Esophagus squamous epithelium (tissue), 5 donors: ENCODE data around the gene CD96. TPM values are rescaled to one million over a fixed set of nuclear protein-coding genes. Genes with fewer than 3 reads are reported as not detected.

Source experiments
- DNase-seq: peaks from one replicate; lab custom pipeline; 2025; lab: John Stamatoyannopoulos, UW
- H3K27ac ChIP-seq, 4 donors: fragments of 200-600 bp; sonication (generic); one replicate each; pipeline ENCODE4 v1.5.1; 2016 to 2019; ENCODE audit warnings: mild to moderate bottlenecking in 1 of 4
- H3K27me3 ChIP-seq, 4 donors: fragments of 200-600 bp; sonication (generic); 1 replicate in 3 of 4; 2 replicates in 1 of 4; pipeline versions ENCODE4 v1.5.1 to v1.6.0; 2017 to 2021; ENCODE audit warnings: antibody characterized with exemption in 1 of 4
- H3K36me3 ChIP-seq, 3 donors: fragments of 200-600 bp; sonication (generic); one replicate each; pipeline ENCODE4 v1.5.1; 2016 to 2019
- H3K4me1 ChIP-seq, 3 donors: fragments of 200-600 bp; sonication (generic); one replicate each; pipeline ENCODE4 v1.5.1; 2017 to 2019
- H3K4me3 ChIP-seq, 4 donors: fragments of 200-600 bp; sonication (generic); 1 replicate in 3 of 4; 2 replicates in 1 of 4; pipeline ENCODE4 v1.5.1; 2016 to 2019; ENCODE audit warnings: mild to moderate bottlenecking in 2 of 4, moderate library complexity in 1 of 4
- H3K9me3 ChIP-seq, 3 donors: fragments of 200-600 bp; sonication (generic); one replicate each; pipeline ENCODE4 v1.5.1; 2016 to 2019
- CTCF ChIP-seq, 6 experiments: fragments of 450-650 bp in 4 of 6; fragments of 200-600 bp in 2 of 6; sonication (generic) in 2 of 6; IDR thresholded peaks; one replicate each; pipeline ENCODE4 v1.5.1; 2016 to 2019; ENCODE audit warnings: antibody characterized with exemption in 6 of 6, mild to moderate bottlenecking in 4 of 6, moderate library complexity in 4 of 6
- POLR2A ChIP-seq, 4 donors: fragments of 450-650 bp; IDR thresholded peaks; one replicate each; pipeline ENCODE4 v1.6.1; 2017; ENCODE audit warnings: antibody characterized with exemption in 4 of 4, mild to moderate bottlenecking in 4 of 4, moderate library complexity in 3 of 4
- WGBS, 2 donors: methylation state at CpG; one replicate each; pipeline ENCODE4 v1.1.5; 2018; 5-methylcytosine and 5-hydroxymethylcytosine counted together
- intact Hi-C: fragments of 100-400 bp; cut with DNase I; formaldehyde crosslinking; loops from one replicate; pipeline ENCODE4 v1.15.0; 2022
- total RNA-seq, 4 donors: library from RNA; depleted of rRNA; stranded (reverse); fragments of >200 nt; gene quantifications; one replicate each; pipeline ENCODE4 v1.1.0, GENCODE V29; 2016
- donor health status: DM: yes; HTN: yes; CAD: no.

CD96 gene
- 1 to 10 TPM; 2.4 to 6.9 (median 2.9) TPM for total RNA-seq

GRCh38 chr3:111541911-111542483 is at the start of gene CD96:
Gene CD96, plus strand, starts transcription at chr3:111542197. Its CDS starts 52 bp downstream, at chr3:111542249.
- H3K27ac ChIP-seq, result peak within 1 kb of the TSS in 3 of 4 donors; percentile 12 to 58 (median 51)
- H3K4me1 ChIP-seq, result peaks cover 0 to 6% (median 0%) of the 10 kb centered on the region in 3 donors
- TF ChIP-seq CTCF (IDR thresholded peaks at IDR 0.05) (no peak), POLR2A (IDR thresholded peaks at IDR 0.05) (peak in 1 of 4 donors; percentile 62)
- peaks cover 0 to 10% (median 0%) of the 10 kb centered on the region in 4 donors for H3K27me3 ChIP-seq
- peak within 1 kb of the TSS in 3 of 4 donors; percentile 0 to 35 (median 19) for H3K4me3 ChIP-seq
- H3K9me3 ChIP-seq, result no peaks in the 10 kb centered on the region
- H3K36me3 ChIP-seq, result no peaks in the 10 kb centered on the region
- no peak for DNase-seq
- intact Hi-C loops, result no loop called here
- WGBS, 2 donors, result 49 to 50% methylated on average over 11 of the region's 11 CpGs

- Histone ChIP-seq H3K9me3 (no peaks in the 10 kb centered on the region), H3K4me3 (no peak overlapping the region), H3K4me1 (no peaks in the 10 kb centered on the region), H3K36me3 (no peaks in the 10 kb centered on the region), H3K27ac (no peak overlapping the region), H3K27me3 (no peaks in the 10 kb centered on the region)
- TF ChIP-seq CTCF (IDR thresholded peaks at IDR 0.05) (no peak), POLR2A (IDR thresholded peaks at IDR 0.05) (no peak)
- intact Hi-C loops, result no loop called here
- DNase-seq, result no peak
Measured at GRCh38 chr3:111493276-111493675, 48.7 kb upstream of the CD96 start.

GRCh38 chr3:111496894-111497559 is 45.0 kb upstream of the CD96 start:
- Histone ChIP-seq H3K4me1 (no peaks in the 10 kb centered on the region), H3K36me3 (no peaks in the 10 kb centered on the region), H3K9me3 (no peaks in the 10 kb centered on the region), H3K27ac (no peak overlapping the region), H3K4me3 (no peak overlapping the region), H3K27me3 (no peaks in the 10 kb centered on the region)
- 93 to 96% methylated on average over 9 to 10 of the region's 14 CpGs for WGBS, 2 donors
- TF ChIP-seq POLR2A (IDR thresholded peaks at IDR 0.05) (no peak), CTCF (IDR thresholded peaks at IDR 0.05) (no peak)
- intact Hi-C loops, result no loop called here
- no peak for DNase-seq

- Histone ChIP-seq H3K27me3 (no peaks in the 10 kb centered on the region), H3K9me3 (no peaks in the 10 kb centered on the region), H3K27ac (no peak overlapping the region), H3K4me1 (no peaks in the 10 kb centered on the region), H3K36me3 (no peaks in the 10 kb centered on the region), H3K4me3 (no peak overlapping the region)
- WGBS, 2 donors, result 65 to 67% methylated on average over 2 to 3 of the region's 3 CpGs
- no peak for TF ChIP-seq CTCF (IDR thresholded peaks at IDR 0.05)
- TF ChIP-seq POLR2A (IDR thresholded peaks at IDR 0.05), result no peak
- no peak for DNase-seq
- intact Hi-C loops, result no loop called here
Measured at GRCh38 chr3:111498022-111498421, 44.0 kb upstream of the CD96 start.

GRCh38 chr3:111506435-111506834 is 35.6 kb upstream of the CD96 start:
- Histone ChIP-seq H3K4me3 (no peak overlapping the region), H3K4me1 (no peaks in the 10 kb centered on the region), H3K36me3 (no peaks in the 10 kb centered on the region), H3K27ac (no peak overlapping the region), H3K27me3 (no peaks in the 10 kb centered on the region), H3K9me3 (no peaks in the 10 kb centered on the region)
- intact Hi-C loops, result no loop called here
- WGBS, 2 donors, result 71 to 96% methylated on average over 1 of the region's 1 CpG
- TF ChIP-seq POLR2A (IDR thresholded peaks at IDR 0.05) (no peak), CTCF (IDR thresholded peaks at IDR 0.05) (no peak)
- no peak for DNase-seq
